HTERT RPE-1 (cell line): ENCODE measurements around the gene CTNND2.

Experiments
- in situ Hi-C: fragments of 300-500 bp; cut with MboI; formaldehyde crosslinking; loops from 4 replicates; pipeline ENCODE4 v1.14.3; 2020; ENCODE audit warnings: low sequenced_read_pairs

The CTNND2 gene

GRCh38 chr5:11397549-11397948 is 506.7 kb downstream of the CTNND2 start:
- in situ Hi-C loops: no loop called here

- in situ Hi-C loops: no loop called here
Measured at GRCh38 chr5:11396917-11397316, 507.3 kb downstream of the CTNND2 start.

DNA sequence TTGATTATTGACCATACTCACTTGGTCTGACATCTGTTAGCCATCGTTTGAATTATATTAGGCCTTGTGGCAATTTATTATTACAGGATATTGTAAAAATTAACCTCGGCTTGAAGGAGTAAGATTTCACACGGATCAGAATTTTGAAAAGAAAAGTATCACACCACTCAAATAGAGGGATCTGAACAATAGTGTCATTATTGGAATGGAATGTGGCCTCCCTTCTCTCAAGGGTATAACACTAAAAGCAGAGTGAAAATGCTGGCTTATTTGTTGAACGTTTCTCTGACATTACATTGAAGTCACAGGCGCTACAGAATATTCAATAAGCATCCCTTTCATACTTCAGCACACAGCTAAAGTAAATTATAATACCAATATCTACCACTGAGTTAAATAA is 509.3 kb downstream of the CTNND2 start:
- in situ Hi-C loops: no loop called here

DNA sequence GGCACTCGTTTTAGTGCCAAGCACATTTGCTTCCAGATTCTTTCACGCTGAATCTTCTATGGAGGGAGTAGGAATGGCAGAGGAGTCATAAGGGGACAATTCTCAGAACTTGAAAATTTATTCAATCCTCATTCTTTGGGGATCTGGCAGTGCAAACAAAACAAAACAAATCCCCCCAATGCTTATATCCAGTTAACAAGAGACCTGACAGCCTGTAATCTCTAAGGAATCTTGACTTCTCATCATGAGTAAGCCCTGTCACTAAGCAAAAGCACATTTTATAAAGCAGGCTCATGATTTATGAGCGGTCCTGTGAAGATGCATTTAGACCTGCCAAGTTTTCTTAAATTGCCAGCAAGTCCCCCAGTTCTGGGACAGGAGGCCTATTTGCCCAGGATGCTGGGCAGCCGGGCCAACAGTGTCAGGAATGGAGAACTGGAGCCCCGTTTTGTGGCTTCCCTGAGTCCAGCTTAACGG is 513.9 kb downstream of the CTNND2 start:
- in situ Hi-C loops: no loop called here

GRCh38 chr5:11387382-11387781 is 516.9 kb downstream of the CTNND2 start:
- in situ Hi-C loops: no loop called here

- in situ Hi-C loops: no loop called here
Measured at GRCh38 chr5:11386398-11386797, 517.8 kb downstream of the CTNND2 start.

GRCh38 chr5:11385901-11386293 is 518.3 kb downstream of the CTNND2 start:
- in situ Hi-C loops: no loop called here

- in situ Hi-C loops: no loop called here
Measured at GRCh38 chr5:11385251-11385900, 518.9 kb downstream of the CTNND2 start.

GRCh38 chr5:11384441-11385250 is 519.6 kb downstream of the CTNND2 start:
- in situ Hi-C loops: no loop called here

DNA sequence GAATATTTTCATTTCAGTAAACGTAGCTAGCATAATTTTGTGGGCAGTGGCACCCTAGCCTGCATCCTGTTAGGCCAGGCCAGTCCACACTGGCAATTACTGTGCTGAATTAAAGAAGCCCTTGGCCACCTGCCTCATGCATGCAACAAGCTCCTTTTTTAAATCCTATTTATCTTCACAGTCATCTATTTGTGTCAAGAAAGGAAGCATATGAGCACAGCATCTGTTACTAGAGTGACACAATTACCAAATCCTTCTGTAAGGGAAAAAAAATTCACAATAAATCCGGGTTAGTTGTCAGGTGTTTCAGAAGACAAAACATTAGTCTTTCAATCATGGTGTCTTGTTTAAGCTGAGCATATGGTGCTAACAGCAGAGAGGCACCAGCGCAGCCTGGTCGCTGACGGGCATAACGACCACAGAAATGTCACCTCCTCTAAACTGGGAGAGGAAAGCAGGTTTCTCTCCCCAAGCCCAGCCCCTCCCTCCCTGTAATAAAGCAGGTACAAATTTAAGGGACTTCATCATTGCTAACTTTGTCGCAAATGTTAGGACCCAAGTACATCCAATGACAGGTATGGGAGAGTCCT is 520.6 kb downstream of the CTNND2 start:
- in situ Hi-C loops: no loop called here

- in situ Hi-C loops: no loop called here
Measured at GRCh38 chr5:11378461-11378860, 525.8 kb downstream of the CTNND2 start.

DNA sequence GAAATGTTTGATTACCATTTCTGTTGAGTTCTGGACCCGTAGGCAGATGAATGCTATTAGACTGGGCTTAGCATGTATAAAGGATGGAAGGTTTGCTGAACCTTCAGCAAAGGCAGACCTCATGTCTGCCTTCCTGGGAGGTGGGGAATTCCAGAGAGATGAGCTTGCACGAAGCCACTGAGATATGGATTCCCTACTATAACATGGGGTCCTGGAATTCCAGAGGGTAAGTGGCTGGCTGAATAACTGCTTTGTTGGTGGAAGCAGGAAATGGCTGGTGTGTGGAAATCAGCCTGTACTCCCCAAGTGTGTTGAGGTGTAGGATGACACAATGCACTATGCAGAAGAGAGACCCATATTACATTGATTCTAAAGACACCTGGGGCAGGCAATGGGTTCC is 526.4 kb downstream of the CTNND2 start:
- in situ Hi-C loops: no loop called here

GRCh38 chr5:11372191-11372590 is 532.1 kb downstream of the CTNND2 start:
- in situ Hi-C loops: no loop called here

- in situ Hi-C loops: no loop called here
Measured at GRCh38 chr5:11371021-11371420, 533.2 kb downstream of the CTNND2 start.

DNA sequence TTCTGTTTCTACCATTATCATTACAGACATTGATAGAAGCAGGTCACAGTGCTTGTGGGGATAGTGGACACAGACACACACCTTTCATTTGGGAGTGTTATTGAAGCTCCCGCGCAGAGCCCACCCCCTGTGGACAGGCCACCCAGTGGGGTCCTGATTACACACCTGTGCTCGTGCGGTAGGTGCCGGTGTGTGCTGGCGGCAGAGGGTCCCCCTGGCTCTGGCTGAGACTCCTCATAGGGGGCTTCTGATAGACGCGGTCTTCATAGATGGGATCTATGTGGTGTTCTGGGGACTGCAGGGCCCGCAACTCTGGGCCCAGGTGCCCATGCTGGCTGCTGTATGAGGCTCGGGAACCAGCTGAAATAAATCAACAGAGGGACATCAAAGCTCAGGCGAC is 539.7 kb downstream of the CTNND2 start:
- in situ Hi-C loops: no loop called here

DNA sequence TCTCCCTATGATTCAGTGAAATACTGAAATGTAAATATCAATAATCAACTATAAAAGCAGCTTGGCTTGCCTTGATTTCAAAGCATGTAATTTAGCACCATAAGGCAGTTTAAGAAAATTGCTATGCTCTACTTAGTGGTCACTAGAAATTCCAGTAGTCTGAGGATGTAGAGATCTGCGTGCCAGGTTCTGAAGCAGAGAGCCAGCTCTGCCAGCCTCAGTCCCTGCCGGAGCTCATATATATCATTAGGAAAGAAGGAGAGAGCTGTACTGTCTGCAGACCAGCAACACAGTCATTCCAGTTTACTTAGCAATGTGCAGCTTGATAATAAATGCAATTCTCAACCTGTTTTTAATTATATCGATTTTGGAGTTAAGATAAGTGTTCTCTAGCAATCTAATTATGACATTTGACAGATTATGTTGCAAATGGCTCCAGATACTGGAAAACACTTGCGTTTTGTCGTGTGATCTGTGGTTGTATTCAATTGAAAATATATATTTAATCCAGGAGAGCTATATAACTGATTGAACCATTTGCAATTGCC is 540.5 kb downstream of the CTNND2 start:
- in situ Hi-C loops: no loop called here

DNA sequence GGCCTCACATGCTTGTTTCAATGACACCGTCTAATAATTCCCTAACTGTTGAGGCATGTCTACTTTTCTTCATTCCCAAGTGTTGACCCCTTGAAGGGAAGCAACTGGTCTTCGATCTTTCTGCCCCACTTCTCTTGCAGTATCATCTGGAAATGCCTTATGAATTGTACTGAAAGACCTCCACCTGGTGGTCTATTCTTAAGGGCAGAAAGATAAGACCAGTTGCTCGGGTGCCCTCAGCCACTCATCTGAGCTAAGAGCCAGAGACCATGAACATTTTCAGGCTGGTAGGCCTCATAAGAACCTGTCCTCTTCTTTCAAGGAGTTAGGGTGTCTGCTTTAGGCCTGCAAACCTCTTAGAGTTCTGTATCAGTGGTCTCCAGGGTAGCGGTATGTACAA is 542.5 kb downstream of the CTNND2 start:
- in situ Hi-C loops: no loop called here

GRCh38 chr5:11357928-11358327 is 546.3 kb downstream of the CTNND2 start:
- in situ Hi-C loops: no loop called here

DNA sequence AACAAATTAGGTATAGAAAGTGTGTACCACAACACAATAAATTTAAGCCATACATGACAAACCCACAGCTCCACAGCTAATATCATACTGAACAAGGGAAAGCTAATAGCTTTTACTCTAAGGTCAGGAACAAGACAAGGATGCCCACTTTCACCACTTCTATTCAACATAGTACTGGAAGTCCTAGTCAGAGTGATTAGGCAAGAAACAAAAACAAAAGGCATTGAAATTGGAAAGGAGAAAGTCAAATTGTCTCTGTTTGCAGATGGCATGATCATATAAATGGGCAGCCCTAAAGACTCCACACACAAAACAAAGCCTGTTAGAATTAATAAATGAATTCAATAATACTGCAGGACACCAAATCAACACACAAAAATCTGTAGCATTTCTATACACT is 548.8 kb downstream of the CTNND2 start:
- in situ Hi-C loops: no loop called here

- in situ Hi-C loops: no loop called here
Measured at GRCh38 chr5:11346336-11346735, 557.9 kb downstream of the CTNND2 start.

GRCh38 chr5:11335881-11336760 is 568.1 kb downstream of the CTNND2 start:
- in situ Hi-C loops: no loop called here
